ENCODE results near the gene ANKFN1. TPM values are rescaled to one million over a fixed set of nuclear protein-coding genes. Genes with fewer than 3 reads are reported as not detected.

Gene ANKFN1
- total and polyA plus RNA-seq, 2 of the 13 experiments (the other 11 are each of a cell fraction or from before 2014, with no cell fraction given): not detected

- Histone ChIP-seq H3K4me3 (replicated peaks in 1 of 3; ENCODE audit: insufficient read depth in 1 of 3, low read depth in 2 of 3, low read length in 3 of 3) (no peak overlapping the region), H3K9ac (ENCODE audit: insufficient read depth, low read depth, low read length) (no peak overlapping the region), H3K36me3 (replicated peaks in 1 of 2; ENCODE audit: control insufficient read depth in 1 of 2, insufficient read depth in 2 of 2, low read length in 2 of 2) (no peaks in the 10 kb centered on the region), H3K9me3 (ENCODE audit: low read length) (no peaks in the 10 kb centered on the region), H3K27me3 (ENCODE audit: control insufficient read depth in 1 of 2, insufficient read depth in 2 of 2, low read length in 2 of 2) (no peaks in the 10 kb centered on the region), H4K20me1 (ENCODE audit: insufficient read depth, low read length) (no peaks in the 10 kb centered on the region), H3K4me2 (ENCODE audit: low read depth, low read length) (no peak overlapping the region), H3K4me1 (ENCODE audit: insufficient read depth, low read length) (no peaks in the 10 kb centered on the region), H3K27ac (ENCODE audit: extremely low read length, insufficient read depth, low read length) (no peak overlapping the region), H2AFZ (ENCODE audit: low read length) (no peak overlapping the region), H3K79me2 (ENCODE audit: insufficient read depth, low read length) (no peaks in the 10 kb centered on the region)
- ATAC-seq (no peak), DNase-seq (ENCODE audit: low spot score) (no peak), FAIRE-seq (no peak)
- WGBS (ENCODE audit: low lambda C conversion rate): under 1% methylated on average over 6 of the region's 6 CpGs
- in situ Hi-C loops (cut with HindIII; ENCODE audit: extremely low pct_ligation_motif_present, low pct_unique_long_range_greater_than_20kb): no loop called here
- CTCF ChIA-PET (ENCODE audit: low intra/inter-chr PET ratio, low total read pairs): no interaction called here
- POLR2A ChIA-PET: no interaction called here
- intact Hi-C loops (cut with micrococcal nuclease; ENCODE audit: unreplicated experiment): no loop called here
- BruUV-seq (replicated peaks): no TSS peak
- TF ChIP-seq ZBTB21 (CRISPR knock-in tag; IDR thresholded peaks at IDR 0.05) (no peak), ZNF747 (CRISPR knock-in tag; IDR thresholded peaks at IDR 0.05; ENCODE audit: borderline replicate concordance) (no peak), PHF20 (CRISPR knock-in tag; IDR thresholded peaks at IDR 0.05) (no peak), PLSCR1 (CRISPR knock-in tag; IDR thresholded peaks at IDR 0.05; ENCODE audit: borderline replicate concordance) (no peak), ZNF775 (CRISPR knock-in tag; IDR thresholded peaks at IDR 0.05; ENCODE audit: borderline replicate concordance) (no peak), AGO1 (IDR thresholded peaks at IDR 0.05; ENCODE audit: low read depth, low read length, poor library complexity, severe bottlenecking) (no peak), ESRRA (CRISPR knock-in tag; IDR thresholded peaks at IDR 0.05; ENCODE audit: low read depth) (no peak), ZMYM3 (CRISPR knock-in tag; IDR thresholded peaks at IDR 0.05) (no peak), PAF1 (CRISPR knock-in tag; IDR thresholded peaks at IDR 0.05) (no peak), ETV6 (CRISPR knock-in tag; conservative IDR thresholded peaks at IDR 0.05) (no peak), DBP (CRISPR knock-in tag; IDR thresholded peaks at IDR 0.05; ENCODE audit: not compliant biosample characterization) (no peak), ONECUT2 (CRISPR knock-in tag; IDR thresholded peaks at IDR 0.05) (no peak), ZFY (CRISPR knock-in tag; IDR thresholded peaks at IDR 0.05) (no peak), ZBTB38 (CRISPR knock-in tag; IDR thresholded peaks at IDR 0.05) (no peak)
- TF ChIP-seq, protein P1, sequence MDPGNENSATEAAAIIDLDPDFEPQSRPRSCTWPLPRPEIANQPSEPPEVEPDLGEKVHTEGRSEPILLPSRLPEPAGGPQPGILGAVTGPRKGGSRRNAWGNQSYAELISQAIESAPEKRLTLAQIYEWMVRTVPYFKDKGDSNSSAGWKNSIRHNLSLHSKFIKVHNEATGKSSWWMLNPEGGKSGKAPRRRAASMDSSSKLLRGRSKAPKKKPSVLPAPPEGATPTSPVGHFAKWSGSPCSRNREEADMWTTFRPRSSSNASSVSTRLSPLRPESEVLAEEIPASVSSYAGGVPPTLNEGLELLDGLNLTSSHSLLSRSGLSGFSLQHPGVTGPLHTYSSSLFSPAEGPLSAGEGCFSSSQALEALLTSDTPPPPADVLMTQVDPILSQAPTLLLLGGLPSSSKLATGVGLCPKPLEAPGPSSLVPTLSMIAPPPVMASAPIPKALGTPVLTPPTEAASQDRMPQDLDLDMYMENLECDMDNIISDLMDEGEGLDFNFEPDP (CRISPR knock-in tag; conservative IDR thresholded peaks at IDR 0.05): no peak
- TF ChIP-seq, protein P2, sequence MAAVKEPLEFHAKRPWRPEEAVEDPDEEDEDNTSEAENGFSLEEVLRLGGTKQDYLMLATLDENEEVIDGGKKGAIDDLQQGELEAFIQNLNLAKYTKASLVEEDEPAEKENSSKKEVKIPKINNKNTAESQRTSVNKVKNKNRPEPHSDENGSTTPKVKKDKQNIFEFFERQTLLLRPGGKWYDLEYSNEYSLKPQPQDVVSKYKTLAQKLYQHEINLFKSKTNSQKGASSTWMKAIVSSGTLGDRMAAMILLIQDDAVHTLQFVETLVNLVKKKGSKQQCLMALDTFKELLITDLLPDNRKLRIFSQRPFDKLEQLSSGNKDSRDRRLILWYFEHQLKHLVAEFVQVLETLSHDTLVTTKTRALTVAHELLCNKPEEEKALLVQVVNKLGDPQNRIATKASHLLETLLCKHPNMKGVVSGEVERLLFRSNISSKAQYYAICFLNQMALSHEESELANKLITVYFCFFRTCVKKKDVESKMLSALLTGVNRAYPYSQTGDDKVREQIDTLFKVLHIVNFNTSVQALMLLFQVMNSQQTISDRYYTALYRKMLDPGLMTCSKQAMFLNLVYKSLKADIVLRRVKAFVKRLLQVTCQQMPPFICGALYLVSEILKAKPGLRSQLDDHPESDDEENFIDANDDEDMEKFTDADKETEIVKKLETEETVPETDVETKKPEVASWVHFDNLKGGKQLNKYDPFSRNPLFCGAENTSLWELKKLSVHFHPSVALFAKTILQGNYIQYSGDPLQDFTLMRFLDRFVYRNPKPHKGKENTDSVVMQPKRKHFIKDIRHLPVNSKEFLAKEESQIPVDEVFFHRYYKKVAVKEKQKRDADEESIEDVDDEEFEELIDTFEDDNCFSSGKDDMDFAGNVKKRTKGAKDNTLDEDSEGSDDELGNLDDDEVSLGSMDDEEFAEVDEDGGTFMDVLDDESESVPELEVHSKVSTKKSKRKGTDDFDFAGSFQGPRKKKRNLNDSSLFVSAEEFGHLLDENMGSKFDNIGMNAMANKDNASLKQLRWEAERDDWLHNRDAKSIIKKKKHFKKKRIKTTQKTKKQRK (IDR thresholded peaks at IDR 0.05; ENCODE audit: low read length): no peak
- TF ChIP-seq, protein P3, sequence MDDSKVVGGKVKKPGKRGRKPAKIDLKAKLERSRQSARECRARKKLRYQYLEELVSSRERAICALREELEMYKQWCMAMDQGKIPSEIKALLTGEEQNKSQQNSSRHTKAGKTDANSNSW (CRISPR knock-in tag; IDR thresholded peaks at IDR 0.05; ENCODE audit: borderline replicate concordance): no peak
These were observed 116.5 kb downstream of the ANKFN1 start for GRCh38 chr17:56269556-56270389.

Data from HepG2 (cell line).